ENCODE measurements around the gene NRGN.

The NRGN gene

DNA sequence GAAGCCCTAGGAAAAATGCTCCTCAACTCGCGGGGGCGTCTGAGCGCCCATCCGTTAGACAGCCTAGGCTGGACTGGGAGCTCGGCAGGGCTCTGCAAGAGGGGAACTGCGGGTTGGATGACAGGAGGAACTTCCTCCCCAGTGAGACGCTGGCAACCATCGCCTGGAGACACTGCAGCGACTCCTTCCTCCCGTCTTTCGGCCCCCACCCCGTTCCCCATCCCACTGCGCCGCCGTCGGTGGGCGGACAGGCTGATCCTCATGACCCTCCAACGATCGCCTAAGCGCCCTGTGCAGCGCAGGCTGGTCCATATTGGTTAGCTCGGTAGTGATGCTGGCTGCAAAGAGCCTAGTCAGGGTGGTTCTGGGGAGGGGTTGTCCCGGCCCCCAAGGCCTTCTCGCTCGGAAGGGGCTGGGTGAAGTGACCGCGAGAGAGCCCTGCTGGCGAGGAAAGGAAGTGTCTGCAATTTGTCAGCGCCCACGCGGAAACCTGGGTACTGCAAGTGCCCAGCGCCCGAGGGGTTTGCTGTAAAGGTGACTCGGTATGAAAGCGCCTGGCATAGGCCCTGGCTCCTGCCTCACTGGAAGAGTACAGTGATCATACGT, 638 bp downstream of the NRGN start:
- no peak for DNase-seq (ENCODE audit: low read depth, low spot score)

DNA sequence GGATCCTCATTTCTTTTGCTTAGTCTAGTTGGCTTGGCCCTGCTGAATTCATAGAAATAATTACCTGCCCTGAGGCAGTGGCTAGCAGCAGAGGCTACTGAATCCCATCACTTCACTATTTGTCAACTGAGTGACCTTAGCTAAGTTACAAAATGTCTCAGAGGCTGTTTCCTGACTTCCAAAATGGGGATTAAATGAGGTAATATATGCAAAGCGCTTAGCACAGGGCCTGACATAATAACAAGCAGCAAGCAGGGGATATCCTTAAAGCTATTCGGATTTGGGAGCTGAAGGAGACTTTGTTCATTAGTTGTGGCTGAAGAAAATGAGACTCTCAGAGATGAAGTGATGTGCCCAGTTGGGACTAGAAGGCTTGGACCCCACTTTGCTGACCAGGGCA, 2.8 kb downstream of the NRGN start:
- DNase-seq (ENCODE audit: low read depth, low spot score), result no peak

DNA sequence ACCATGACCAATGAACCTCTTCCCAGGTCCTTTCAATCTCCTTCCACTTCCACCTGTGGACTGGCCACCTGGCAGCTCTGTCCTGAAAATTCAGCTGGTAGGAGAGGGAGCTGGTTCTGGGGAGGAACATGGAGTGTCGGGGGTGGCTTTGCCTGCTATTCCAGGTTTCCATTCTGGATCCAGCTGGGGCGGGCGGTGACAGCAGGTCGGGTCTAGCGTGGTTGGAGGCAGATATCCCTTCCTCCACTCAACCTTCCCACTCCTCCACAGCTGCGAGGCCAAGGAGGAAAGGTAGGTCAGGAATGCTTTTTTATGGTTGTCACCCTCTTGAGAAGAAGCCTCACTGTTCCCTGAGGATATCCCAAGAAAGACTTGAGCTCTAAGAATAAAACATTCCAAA, 3.3 kb downstream of the NRGN start:
- no peak for DNase-seq (ENCODE audit: low read depth, low spot score)

DNA sequence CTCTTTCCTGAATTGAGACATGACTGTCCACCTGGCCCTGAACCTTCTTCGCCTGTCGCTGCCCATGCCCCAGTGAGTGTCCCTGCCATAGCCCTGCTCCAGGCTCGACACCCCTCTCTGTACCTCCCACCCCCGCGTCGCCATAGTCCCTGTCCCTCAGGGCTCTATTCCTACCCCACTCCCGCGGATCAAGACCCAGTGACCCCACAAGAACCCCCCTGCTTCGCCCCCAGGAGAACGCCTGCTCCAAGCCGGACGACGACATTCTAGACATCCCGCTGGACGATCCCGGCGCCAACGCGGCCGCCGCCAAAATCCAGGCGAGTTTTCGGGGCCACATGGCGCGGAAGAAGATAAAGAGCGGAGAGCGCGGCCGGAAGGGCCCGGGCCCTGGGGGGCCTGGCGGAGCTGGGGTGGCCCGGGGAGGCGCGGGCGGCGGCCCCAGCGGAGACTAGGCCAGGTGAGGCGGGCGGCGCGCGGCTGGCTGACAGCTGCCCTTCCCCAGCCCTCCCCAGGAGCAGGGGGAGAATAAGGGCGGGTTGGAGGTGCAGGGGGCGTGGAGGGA, 5.6 kb downstream of the NRGN start:
- DNase-seq (ENCODE audit: low read depth, low spot score), result no peak

DNA sequence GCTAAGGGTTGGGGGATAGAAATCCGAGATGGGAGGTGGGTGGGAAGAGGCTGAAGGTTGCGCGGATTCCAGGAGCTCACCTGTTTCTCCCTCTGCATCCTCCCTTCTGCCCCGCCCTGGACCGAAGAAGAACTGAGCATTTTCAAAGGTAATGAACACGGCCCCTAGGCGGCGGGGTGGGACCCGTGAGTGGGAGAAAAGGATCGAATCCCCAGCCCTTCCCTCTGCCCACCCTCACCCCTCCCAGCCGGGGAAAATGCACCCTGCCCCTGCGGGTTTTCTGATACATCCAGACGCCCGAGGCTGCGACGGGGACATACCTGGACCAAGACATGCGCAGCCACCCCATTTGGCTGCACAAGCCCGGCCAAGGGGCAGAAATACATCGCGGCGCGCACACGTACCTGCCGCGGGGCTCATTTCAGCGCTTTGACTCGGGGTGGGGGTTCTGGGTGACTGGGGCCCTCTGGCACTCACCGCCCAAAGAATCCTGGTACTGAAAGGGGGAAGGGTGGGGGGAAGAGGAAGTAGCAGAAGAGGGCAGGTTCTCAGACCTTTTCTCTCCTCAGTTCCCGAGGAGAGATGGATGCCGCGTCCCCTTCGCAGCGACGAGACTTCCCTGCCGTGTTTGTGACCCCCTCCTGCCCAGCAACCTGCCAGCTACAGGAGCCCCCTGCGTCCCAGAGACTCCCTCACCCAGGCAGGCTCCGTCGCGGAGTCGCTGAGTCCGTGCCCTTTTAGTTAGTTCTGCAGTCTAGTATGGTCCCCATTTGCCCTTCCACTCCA, 6.3 kb downstream of the NRGN start:
- DNase-seq (ENCODE audit: low read depth, low spot score), result no peak

DNA sequence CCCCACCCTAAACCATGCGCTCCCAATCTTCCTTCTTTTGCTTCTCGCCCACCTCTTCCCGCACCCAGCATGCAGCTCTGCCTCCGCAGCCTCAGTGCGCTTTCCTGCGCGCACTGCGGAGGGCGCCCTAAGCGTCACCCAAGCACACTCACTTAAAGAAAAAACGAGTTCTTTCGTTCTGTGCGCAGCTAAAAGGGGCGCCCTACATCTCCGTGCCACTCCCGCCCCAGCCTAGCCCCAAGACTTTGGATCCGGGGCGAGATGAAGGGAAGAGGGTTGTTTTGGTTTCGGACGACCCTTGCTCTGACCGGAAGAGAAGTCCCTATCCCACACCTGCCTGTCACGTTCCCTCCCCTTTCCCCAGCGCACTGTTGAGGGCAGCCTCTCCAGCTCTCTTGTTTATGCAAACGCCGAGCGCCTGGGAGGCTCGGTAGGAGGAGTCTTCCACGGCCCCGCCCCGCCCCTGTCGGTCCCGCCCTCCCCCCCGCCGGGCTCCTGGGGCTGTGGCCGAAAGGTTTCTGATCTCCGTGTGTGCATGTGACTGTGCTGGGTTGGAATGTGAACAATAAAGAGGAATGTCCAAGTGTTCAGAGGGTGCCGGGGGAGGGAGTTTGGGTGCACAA, 7.0 kb downstream of the NRGN start:
- no peak for DNase-seq (ENCODE audit: low read depth, low spot score)

DNA sequence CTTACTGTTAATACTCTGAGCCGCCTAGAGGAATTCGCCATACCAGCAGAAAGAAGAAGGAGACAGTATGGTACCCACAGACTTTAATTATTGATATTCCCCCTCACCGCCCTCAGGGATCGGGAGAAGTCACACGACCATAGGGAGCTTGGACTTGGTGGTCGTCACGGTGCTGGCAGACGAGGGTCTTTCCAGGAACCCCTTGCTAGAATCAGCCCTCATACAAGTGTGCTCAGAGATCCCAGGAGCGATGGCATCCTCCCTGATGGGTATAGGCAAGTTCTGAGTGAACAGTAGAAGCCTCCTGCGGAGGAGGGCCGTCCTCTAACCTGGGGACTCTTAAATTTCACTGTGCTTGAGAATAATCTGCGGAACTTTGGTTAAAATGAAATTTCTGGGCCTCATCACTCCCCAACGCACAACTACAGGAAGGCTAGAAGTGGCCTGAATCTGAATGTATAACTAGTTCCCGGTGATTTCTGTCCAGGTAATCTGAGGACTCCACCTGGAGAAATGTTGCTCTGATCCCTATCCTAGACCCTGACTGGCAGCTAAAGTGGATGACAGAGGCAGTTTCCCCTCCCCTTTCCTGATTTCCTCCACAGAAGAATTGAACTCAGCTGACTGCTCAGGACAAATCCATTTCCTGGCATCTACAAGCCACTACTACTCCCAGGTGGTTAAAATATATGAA, 7.8 kb downstream of the NRGN start:
- DNase-seq (ENCODE audit: low read depth, low spot score), result no peak

DNA sequence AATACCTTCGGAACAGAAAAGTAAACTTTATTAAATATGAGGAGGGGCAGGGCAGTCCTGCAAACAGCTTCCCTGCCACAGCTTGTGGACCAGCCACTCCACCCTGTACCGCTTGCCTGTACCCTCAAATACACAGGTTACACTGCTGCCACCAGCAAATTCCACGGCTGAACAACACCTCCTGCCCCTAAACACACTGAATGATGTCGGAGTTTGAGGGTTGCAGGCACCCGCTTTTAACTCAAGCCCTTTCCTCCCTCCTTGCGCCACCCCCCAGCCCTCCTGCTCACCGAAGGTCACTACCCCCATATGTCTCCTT, 8.3 kb downstream of the NRGN start:
- no peak for DNase-seq (ENCODE audit: low read depth, low spot score)

DNA sequence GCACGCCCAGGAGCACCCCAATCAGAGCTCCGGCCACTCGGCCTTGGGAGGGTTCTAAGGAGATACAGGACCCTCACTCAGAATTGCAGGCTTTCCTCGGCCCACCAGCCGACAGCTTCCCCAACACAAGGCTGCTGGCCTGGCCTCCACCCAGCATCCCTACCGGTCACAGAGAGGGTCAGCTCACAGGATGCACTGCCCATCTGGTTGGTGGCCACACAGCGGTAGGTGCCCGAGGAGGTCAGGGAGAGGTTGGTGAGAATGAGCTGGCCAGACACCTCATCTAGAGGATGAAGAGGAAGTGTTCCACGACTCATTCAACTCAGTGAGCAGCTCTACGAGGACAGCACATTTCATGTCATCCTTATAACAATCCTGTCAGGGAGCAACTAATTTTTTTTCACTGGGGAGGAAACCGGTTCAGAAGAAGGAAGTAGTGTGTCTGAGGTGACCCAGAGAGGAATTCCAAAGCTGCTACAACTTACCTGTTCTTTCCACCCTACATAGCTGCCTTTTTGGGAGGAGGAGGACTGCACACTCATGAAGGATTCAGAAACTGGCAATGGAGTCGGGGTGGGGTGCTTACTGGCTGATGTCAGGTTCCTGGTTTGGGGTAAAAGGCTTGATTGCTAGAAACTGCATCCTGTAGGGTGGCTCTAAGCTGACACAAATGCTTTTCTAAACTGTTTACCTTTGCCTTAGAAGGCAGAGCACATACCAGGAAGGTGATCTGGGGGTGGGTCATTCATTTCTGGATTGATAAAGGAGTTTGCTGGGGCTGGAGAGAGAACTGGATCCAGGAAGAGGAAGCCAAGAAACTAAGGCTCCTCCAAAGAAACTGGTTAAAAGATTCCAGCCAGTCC, 9.0 kb downstream of the NRGN start:
- DNase-seq (ENCODE audit: low read depth, low spot score), result no peak

DNA sequence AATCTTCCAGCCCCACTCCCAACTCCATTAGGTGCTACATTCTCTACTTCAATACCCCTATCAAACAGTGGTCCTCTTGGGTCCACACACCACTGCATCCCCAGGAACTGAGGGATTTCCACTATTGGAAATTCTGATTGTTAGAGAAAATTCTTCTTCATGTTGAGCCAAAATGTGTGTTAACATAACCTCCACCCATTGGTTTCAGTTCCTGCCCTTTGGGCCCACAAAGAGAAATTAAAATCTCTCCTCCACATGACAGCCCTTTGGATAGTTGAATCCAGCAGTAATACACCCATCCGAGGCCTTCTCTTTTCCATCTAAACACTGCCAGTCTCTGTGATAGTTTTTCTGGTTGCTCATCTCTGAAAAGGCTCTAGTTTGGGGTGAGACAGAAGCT, 10.2 kb downstream of the NRGN start:
- no peak for DNase-seq (ENCODE audit: low read depth, low spot score)

DNA sequence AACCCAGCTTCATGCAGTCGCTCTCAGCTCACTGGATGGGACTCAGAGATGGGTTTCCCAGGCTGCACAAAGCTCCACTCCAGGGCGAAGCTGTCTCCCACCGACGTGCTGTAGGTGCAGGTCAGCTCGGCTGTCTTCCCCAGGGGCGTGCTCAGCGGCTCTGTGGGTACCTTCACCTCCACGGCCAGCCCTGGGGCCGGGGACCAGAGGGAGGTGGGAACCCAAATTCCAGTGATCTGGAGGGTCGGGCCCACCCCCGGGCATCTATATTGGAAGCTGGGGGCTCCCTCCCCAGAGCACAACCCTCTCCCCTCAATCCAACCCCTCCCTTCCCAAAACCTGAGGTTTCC, 11.6 kb downstream of the NRGN start:
- no peak for DNase-seq (ENCODE audit: low read depth, low spot score)

DNA sequence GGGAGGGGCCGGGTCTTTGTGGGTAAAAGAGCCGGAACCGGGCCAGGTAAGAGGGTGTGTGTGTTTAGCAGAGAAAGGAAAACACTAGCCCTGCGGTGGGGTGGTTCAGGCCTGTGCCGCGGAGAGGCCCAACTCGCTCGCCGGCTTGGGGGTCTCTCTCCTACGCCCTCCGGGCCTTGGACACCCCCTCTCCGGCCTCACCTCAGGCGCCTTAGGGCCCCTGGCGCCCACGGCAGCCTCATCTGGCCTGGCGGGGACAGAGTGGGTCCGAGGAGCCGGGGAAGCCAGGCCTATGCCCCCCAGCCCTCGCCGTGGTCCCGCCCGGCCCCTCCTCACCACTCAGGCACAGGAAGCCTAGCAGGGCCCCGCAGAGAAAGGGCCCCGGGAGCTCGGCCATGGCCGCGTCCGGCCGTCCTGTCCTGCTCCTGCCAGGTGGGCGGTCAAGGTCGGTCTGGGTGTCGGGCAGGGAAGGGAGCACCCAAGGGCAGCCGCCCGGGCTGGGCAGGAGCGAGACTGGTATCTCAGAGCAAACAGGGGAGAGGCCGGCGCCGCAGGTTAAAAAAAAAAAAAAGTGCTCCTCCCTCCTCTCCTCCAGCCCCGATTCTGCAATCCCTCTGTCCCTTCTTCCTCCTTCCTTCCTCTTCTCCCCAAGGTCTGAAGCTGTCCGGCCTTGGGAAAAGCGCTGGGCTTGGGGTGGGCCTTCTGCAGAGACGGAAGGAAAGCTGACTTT, 12.2 kb downstream of the NRGN start, which contains the start of gene VSIG2:
Gene VSIG2 (minus strand): TSS at position 515 of the 730 bp plus-strand sequence. CDS start 118 bp downstream, at position 397.
- DNase-seq (ENCODE audit: low read depth, low spot score), result no peak

DNA sequence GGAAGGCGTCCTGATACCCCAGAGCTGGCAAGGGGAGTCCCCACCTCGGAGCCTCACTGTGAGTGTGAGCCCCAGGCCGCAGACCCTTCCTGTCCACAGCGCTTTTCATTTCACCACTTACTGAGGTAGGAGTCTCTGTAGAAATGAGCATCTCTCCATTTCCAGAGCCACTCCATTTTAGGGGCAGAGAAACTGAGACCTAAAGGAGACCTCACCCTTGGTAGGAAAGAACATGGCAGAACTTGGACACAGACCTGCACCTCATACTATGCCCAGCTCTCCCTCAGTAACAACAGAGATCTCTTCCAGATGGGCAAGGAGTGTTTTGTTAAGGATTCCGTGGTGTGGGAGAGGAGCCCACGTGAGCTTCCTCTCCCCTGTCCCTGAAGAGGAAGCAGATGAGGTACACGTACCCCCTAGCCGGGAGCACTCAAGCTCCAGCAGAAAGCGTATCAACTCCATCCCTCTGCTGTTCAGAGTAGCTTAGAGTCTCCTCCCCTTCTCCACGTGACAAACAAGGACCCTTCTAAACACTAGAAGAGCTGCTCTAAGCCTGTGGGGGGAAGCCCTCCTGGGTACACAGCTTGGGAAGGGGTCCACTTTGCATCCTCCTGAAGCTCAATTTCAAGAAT, 12.8 kb downstream of the NRGN start:
- DNase-seq (ENCODE audit: low read depth, low spot score), result no peak

DNA sequence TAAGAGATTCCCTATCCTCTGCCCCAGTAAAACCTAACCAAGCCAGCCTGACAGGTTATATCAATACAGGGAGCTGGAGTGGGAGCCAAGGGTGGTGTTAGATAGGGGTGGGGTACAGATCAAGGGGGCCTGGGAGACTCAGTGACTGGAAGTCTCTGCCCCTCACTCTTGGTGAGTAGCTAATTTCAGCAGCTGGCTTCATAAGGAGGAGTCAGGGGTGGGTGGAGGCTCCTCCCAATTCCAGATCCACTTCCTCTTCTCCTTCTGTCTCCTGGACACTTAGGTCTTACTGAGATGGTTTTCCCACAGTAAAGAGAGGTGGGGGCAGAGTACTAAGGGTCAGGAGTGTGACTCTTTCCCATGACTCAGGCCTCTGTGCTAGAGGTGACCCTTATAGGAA, 13.5 kb downstream of the NRGN start:
- no peak for DNase-seq (ENCODE audit: low read depth, low spot score)

DNA sequence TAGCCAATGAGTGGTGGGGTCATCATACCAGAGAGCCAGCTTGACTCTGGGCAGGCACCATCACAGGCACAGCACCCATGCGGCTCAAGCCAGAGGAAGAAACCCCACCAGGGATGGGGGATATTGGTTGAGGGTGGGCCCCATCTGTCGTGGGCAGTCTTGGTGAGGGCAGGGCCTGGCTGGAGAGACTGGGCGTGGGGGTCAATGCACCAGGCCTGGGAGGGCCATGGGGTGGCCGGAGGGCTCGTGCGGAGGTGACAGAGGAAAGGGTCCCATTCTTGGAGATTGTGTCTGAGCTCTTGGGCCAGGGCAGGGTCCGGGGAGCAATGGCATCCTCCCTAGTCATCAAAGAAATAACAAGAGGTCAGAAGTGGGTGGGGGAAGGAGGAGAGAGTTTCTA, 13.9 kb downstream of the NRGN start:
- no peak for DNase-seq (ENCODE audit: low read depth, low spot score)

DNA sequence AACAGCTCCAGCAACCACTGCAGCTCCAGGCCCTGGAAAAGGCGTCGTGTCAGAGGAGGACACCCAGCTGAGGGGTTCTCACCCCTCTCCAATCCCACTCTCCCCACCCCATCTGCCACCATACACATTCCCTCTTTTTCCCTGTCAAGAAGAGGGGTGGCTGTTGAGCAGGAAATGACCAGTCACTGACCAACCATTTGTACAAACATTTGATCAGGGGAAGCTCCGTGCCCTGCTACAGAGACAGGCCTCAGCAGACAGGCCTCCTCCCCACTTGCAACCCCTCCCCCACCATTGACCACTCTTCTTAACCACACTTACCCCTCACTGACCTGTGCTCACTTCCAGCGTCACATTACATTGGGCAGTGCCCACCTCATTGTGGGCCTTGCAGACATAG, 14.6 kb downstream of the NRGN start:
- no peak for DNase-seq (ENCODE audit: low read depth, low spot score)

DNA sequence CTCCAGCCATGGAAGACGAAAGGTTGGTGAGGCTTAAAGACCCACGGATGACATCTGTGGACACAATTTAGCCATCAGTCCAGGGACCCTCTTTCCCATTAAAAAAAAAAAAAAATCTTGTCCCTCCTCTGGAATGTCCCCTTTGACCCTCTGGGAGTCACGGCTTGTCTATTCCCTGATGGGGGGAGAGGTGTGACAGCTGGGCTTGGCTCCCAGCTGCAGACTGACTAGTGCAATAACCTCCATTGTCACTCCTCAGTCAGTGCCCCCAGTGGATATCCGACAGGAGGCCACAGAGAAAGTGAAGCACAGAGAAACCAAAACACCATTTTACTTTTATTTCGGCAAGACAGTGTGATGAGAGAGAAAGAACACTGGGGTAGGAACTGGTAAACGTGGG, 15.0 kb downstream of the NRGN start:
- DNase-seq (ENCODE audit: low read depth, low spot score), result no peak

DNA sequence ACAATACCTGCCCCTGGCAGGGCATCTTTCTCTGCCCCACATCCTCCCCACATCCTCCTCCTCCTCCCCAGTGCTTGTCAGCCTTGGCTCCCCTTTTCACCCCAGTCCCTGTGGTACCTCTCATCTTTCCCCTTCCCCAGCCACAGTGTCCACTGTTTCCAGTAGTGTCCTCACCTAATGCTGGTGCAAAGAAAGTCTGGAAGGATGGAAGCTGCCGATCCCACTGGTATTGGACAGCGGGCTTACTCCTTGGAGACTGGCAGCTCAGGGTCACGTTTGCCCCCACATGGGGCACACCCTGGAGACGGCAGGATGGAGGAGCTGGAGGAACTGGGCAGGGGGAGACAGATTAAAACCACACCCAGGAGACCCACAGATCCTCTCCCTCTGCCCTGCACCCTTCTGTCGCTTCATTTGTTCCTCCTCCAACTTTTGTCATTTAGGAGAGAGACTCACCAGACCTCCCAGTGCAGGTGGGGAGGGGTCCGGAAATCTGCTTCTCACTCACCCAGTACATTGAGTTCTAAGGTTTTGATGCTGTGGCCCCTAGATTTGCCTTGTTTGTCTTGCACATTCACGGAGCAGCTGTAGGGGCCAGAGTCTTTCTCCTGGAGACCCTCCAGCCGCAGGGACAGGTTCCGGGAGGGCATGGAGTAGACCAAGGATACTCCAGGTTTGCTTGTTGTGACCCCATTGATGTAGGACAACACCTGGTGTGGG, 16.5 kb downstream of the NRGN start:
- DNase-seq (ENCODE audit: low read depth, low spot score), result no peak

DNA sequence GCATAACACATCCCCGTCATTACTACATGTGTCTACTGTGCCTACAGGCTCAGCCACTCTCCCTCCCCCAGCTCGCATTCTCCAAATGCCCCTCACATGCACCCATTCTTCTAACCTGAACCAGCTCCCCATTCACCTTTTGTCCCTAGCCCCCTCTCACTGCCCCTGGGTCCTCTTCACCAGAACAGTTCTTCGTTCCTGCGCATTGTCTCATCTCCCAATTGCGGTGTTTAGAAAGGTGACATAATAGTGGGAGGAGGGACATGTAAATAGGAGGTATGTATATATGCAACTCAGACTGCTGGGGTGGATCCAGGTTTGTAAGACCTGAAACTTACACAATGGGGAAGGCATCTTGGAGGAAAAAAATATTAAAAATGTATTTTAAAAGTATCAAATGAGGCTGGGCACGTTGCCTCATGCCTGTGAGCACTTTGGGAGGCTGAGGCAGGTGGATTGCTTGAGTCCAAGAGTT, 17.0 kb downstream of the NRGN start:
- DNase-seq (ENCODE audit: low read depth, low spot score), result no peak

Data from iPS DF 19.7 (cell line).